SK-N-SH treated with all-trans-retinoic acid at 6 μM for 48 hours (cell line): ENCODE data around the gene CHURC1.

Experiments used
- CREB5 ChIP-seq: fragments of 250-450 bp; sonication (Bioruptor Pico); IDR thresholded peaks from 2 replicates; pipeline ENCODE4 v1.5.1; 2020; ENCODE audit warnings: low read depth, mild to moderate bottlenecking, moderate library complexity
- GLIS3 ChIP-seq: fragments of 250-450 bp; sonication (Bioruptor Pico); IDR thresholded peaks from 2 replicates; pipeline ENCODE4 v1.5.0; 2020; ENCODE audit warnings: mild to moderate bottlenecking, moderate library complexity
- ISL1 ChIP-seq: fragments of 250-450 bp; sonication (Bioruptor Pico); IDR thresholded peaks from 2 replicates; pipeline ENCODE4 v2.1.2; 2022; ENCODE audit warnings: mild to moderate bottlenecking, moderate library complexity
- OSR1 ChIP-seq: fragments of 250-450 bp; sonication (Bioruptor Pico); IDR thresholded peaks from 2 replicates; pipeline ENCODE4 v1.8.0; 2022; ENCODE audit warnings: moderate library complexity, mild to moderate bottlenecking, inconsistent platforms
- PATZ1 ChIP-seq: fragments of 250-450 bp; sonication (Bioruptor Pico); IDR thresholded peaks from 2 replicates; pipeline ENCODE4 v1.8.0; 2020; ENCODE audit warnings: mild to moderate bottlenecking, moderate library complexity, borderline replicate concordance
- TOX ChIP-seq: fragments of 250-450 bp; sonication (Bioruptor Pico); IDR thresholded peaks from 2 replicates; pipeline ENCODE4 v1.8.0; 2021; ENCODE audit warnings: mild to moderate bottlenecking, moderate library complexity, borderline replicate concordance
- ZFP3 ChIP-seq: fragments of 250-450 bp; sonication (Bioruptor Pico); IDR thresholded peaks from 2 replicates; pipeline ENCODE4 v1.5.0; 2020; ENCODE audit warnings: mild to moderate bottlenecking, moderate library complexity
- ZFP30 ChIP-seq: fragments of 450-650 bp; formaldehyde crosslinking; IDR thresholded peaks from 2 replicates; pipeline ENCODE4 v1.5.0; 2022; ENCODE audit warnings: mild to moderate bottlenecking, moderate library complexity
- ZNF8 ChIP-seq: fragments of 450-650 bp; formaldehyde crosslinking; IDR thresholded peaks from 2 replicates; pipeline ENCODE4 v1.5.0; 2020; ENCODE audit warnings: mild to moderate bottlenecking, moderate library complexity

- no peak for TF ChIP-seq ISL1 (CRISPR knock-in tag)
- TF ChIP-seq ZFP3 (CRISPR knock-in tag), result no peak
- TF ChIP-seq ZNF8 (CRISPR knock-in tag), result no peak
- no peak for TF ChIP-seq GLIS3 (CRISPR knock-in tag)
- TF ChIP-seq PATZ1 (CRISPR knock-in tag), result no peak
- no peak for TF ChIP-seq ZFP30 (CRISPR knock-in tag)
- no peak for TF ChIP-seq TOX (CRISPR knock-in tag)
- no peak for TF ChIP-seq OSR1 (CRISPR knock-in tag)
- TF ChIP-seq CREB5 (CRISPR knock-in tag), result no peak
Measured at GRCh38 chr14:64868379-64868778, 45.9 kb upstream of the CHURC1 start.
